IMR-90 (cell line): ENCODE results near the gene ATOH8. TPM values are rescaled to one million over a fixed set of nuclear protein-coding genes. Genes with fewer than 3 reads are reported as not detected.

Experiments used
- ATAC-seq: fragments of 200-7000 bp; cut with Tn5 transposase; 2 replicates; pipeline ENCODE4 v1.9.1; 2020; ENCODE audit warnings: low read depth, mild to moderate bottlenecking, moderate library complexity
- BruUV-seq: library from RNA; stranded (reverse); fragments of 400-500 nt; replicated peaks from 2 replicates; lab custom pipeline; 2021; lab: Mats Ljungman, UMichigan
- CTCF ChIA-PET: fragments of 300-600 bp; formaldehyde crosslinking; extraction: SDS; loops from one replicate; lab custom pipeline; 2021; ENCODE audit warnings: antibody characterized with exemption; lab: Yijun Ruan, JAX
- POLR2A ChIA-PET: fragments of 300-600 bp; sonication (Branson Sonifier 250); formaldehyde crosslinking; loops from one replicate; lab custom pipeline; 2022; ENCODE audit warnings: antibody characterized with exemption; ENCODE audit not compliant: unreplicated experiment; lab: Charles Lee
- DNase-seq: peaks from one replicate; pipeline ENCODE4 v3.0.0; 2013
- H2AFZ ChIP-seq: replicated peaks from 2 replicates; pipeline ENCODE3; 2013; ENCODE audit warnings: low read length, mild to moderate bottlenecking; ENCODE audit not compliant: poor library complexity
- H2AK5ac ChIP-seq: 2 replicates; pipeline ENCODE4 v1.6.1; 2013; ENCODE audit warnings: low read depth, low read length, inconsistent platforms
- H2AK9ac ChIP-seq: replicated peaks from 2 replicates; pipeline ENCODE3; 2013; ENCODE audit warnings: mild to moderate bottlenecking, low read depth, low read length, moderate library complexity; ENCODE audit not compliant: poor library complexity
- H2BK120ac ChIP-seq: 2 replicates; pipeline ENCODE4 v1.6.1; 2013; ENCODE audit warnings: low read depth, low read length, inconsistent platforms
- H2BK15ac ChIP-seq: 3 replicates; pipeline ENCODE4 v1.6.1; 2013; ENCODE audit warnings: low read depth, low read length, inconsistent platforms
- H2BK20ac ChIP-seq: 2 replicates; pipeline ENCODE4 v1.6.1; 2013; ENCODE audit warnings: low read depth, mild to moderate bottlenecking, inconsistent platforms, low read length, moderate library complexity
- H2BK5ac ChIP-seq: 2 replicates; pipeline ENCODE4 v1.6.1; 2013; ENCODE audit warnings: mild to moderate bottlenecking, low read depth, low read length, inconsistent platforms; ENCODE audit not compliant: poor library complexity, severe bottlenecking
- H3K14ac ChIP-seq: replicated peaks from 2 replicates; pipeline ENCODE4 v1.6.1; 2013; ENCODE audit warnings: low read depth, low read length, inconsistent platforms
- H3K18ac ChIP-seq: 2 replicates; pipeline ENCODE4 v1.6.1; 2013; ENCODE audit warnings: low read depth, low read length, control low read depth
- H3K23ac ChIP-seq: 2 replicates; pipeline ENCODE4 v1.6.1; 2013; ENCODE audit warnings: low read depth, low read length, inconsistent platforms
- H3K27ac ChIP-seq: 2 replicates; pipeline ENCODE4 v1.5.1; 2013; ENCODE audit warnings: mild to moderate bottlenecking, control low read depth, low read length; ENCODE audit not compliant: insufficient read depth
- H3K27me3 ChIP-seq: 2 replicates; pipeline ENCODE4 v1.6.1; 2013; ENCODE audit warnings: low read length; ENCODE audit not compliant: control insufficient read depth, insufficient read depth
- H3K36me3 ChIP-seq: 2 replicates; pipeline ENCODE4 v1.6.1; 2013; ENCODE audit warnings: low read length, mixed read lengths; ENCODE audit not compliant: control insufficient read depth, insufficient read depth
- H3K4ac ChIP-seq: 2 replicates; pipeline ENCODE4 v1.6.1; 2013; ENCODE audit warnings: low read depth, low read length, inconsistent platforms
- H3K4me1 ChIP-seq: 2 replicates; pipeline ENCODE4 v1.6.1; 2013; ENCODE audit warnings: low read length, mixed read lengths; ENCODE audit not compliant: control insufficient read depth, insufficient read depth
- H3K4me2 ChIP-seq: 2 replicates; pipeline ENCODE4 v1.6.1; 2013; ENCODE audit warnings: low read depth, mild to moderate bottlenecking, control low read depth, low read length, moderate library complexity
- H3K4me3 ChIP-seq: 2 replicates; pipeline ENCODE4 v1.5.1; 2013; ENCODE audit warnings: low read depth, mild to moderate bottlenecking, control low read depth, low read length, moderate library complexity; ENCODE audit not compliant: insufficient read depth
- H3K56ac ChIP-seq: 2 replicates; pipeline ENCODE4 v1.6.1; 2013; ENCODE audit warnings: low read length, inconsistent platforms; ENCODE audit not compliant: insufficient read depth; ENCODE audit errors: extremely low read depth
- H3K79me1 ChIP-seq, 2 experiments: 2 replicates each; pipeline ENCODE4 v1.6.1; 2013; ENCODE audit warnings: low read length in 2 of 2, inconsistent platforms in 1 of 2, low read depth in 1 of 2
- H3K9ac ChIP-seq: 2 replicates; pipeline ENCODE4 v1.6.1; 2013; ENCODE audit warnings: low read depth, low read length, control low read depth
- H3K9me1 ChIP-seq: 2 replicates; pipeline ENCODE4 v1.6.1; 2013; ENCODE audit warnings: low read length, inconsistent platforms; ENCODE audit not compliant: insufficient read depth
- H3K9me3 ChIP-seq: 2 replicates; pipeline ENCODE4 v1.6.1; 2013; ENCODE audit warnings: low read length; ENCODE audit not compliant: control insufficient read depth, insufficient read depth
- H4K20me1 ChIP-seq: 2 replicates; pipeline ENCODE4 v1.6.1; 2013; ENCODE audit warnings: low read length, inconsistent platforms; ENCODE audit not compliant: insufficient read depth
- H4K5ac ChIP-seq: 2 replicates; pipeline ENCODE4 v1.6.1; 2013; ENCODE audit warnings: mild to moderate bottlenecking, low read depth, low read length, control low read depth
- H4K8ac ChIP-seq, 2 experiments: 2 replicates each; pipeline ENCODE4 v1.6.1; 2013; ENCODE audit warnings: low read depth in 2 of 2, low read length in 2 of 2, control low read depth in 1 of 2, inconsistent platforms in 1 of 2
- H4K91ac ChIP-seq: 2 replicates; pipeline ENCODE4 v1.6.1; 2013; ENCODE audit warnings: low read depth, low read length, inconsistent platforms; ENCODE audit not compliant: insufficient read depth
- BHLHE40 ChIP-seq: fragments of 150-350 bp; IDR thresholded peaks from 2 replicates; pipeline ENCODE4 v1.6.1; 2016; ENCODE audit warnings: mild to moderate bottlenecking, low read depth, low read length
- CEBPB ChIP-seq: IDR thresholded peaks from 2 replicates; pipeline ENCODE4 v1.6.1; 2012; ENCODE audit warnings: low read depth, low read length, improper control_type of control experiment
- CHD1 ChIP-seq: IDR thresholded peaks from 2 replicates; pipeline ENCODE4 v1.6.1; 2012; ENCODE audit warnings: low read depth, low read length, improper control_type of control experiment
- CTCF ChIP-seq: conservative IDR thresholded peaks from 2 replicates; pipeline ENCODE4 v1.5.1; 2012; ENCODE audit warnings: mild to moderate bottlenecking, low read depth, low read length, improper control_type of control experiment
- ELK1 ChIP-seq: fragments of 150-350 bp; IDR thresholded peaks from 2 replicates; pipeline ENCODE4 v1.6.1; 2016; ENCODE audit warnings: low read depth, mild to moderate bottlenecking, low read length, moderate library complexity, borderline replicate concordance
- FOS ChIP-seq: fragments of 150-350 bp; IDR thresholded peaks from 2 replicates; pipeline ENCODE4 v1.6.1; 2016; ENCODE audit warnings: low read depth, low read length
- MXI1 ChIP-seq: IDR thresholded peaks from 2 replicates; pipeline ENCODE4 v1.6.1; 2012; ENCODE audit warnings: low read depth, mild to moderate bottlenecking, low read length, moderate library complexity, borderline replicate concordance
- NFE2L2 ChIP-seq: fragments of 150-350 bp; IDR thresholded peaks from 2 replicates; pipeline ENCODE4 v1.6.1; 2016; ENCODE audit warnings: low read depth, mild to moderate bottlenecking, low read length
- POLR2A ChIP-seq: IDR thresholded peaks from 2 replicates; pipeline ENCODE4 v1.6.1; 2012; ENCODE audit warnings: mild to moderate bottlenecking, low read depth, low read length
- RAD21 ChIP-seq: IDR thresholded peaks from 2 replicates; pipeline ENCODE4 v1.6.1; 2012; ENCODE audit warnings: low read length, improper control_type of control experiment
- RCOR1 ChIP-seq: IDR thresholded peaks from 2 replicates; pipeline ENCODE4 v1.6.1; 2012; ENCODE audit warnings: mild to moderate bottlenecking, low read length, improper control_type of control experiment; ENCODE audit not compliant: insufficient replicate concordance
- RFX5 ChIP-seq: IDR thresholded peaks from 2 replicates; pipeline ENCODE4 v1.8.0; 2012; ENCODE audit warnings: low read depth, mild to moderate bottlenecking, low read length, moderate library complexity
- SMC3 ChIP-seq: fragments of 150-350 bp; IDR thresholded peaks from 2 replicates; pipeline ENCODE4 v1.6.1; 2016; ENCODE audit warnings: low read depth, mild to moderate bottlenecking, antibody characterized with exemption, low read length, moderate library complexity
- WGBS, 2 experiments: methylation state at CpG; one replicate each; pipeline versions ENCODE4 v1.1.5 to v1.1.7; 2013; ENCODE audit warnings: missing lambda C conversion rate in 2 of 2; ENCODE audit not compliant: insufficient read length in 1 of 2; ENCODE audit errors: extremely low coverage in 2 of 2; 5-methylcytosine and 5-hydroxymethylcytosine counted together
- dilution Hi-C: fragments of 300-500 bp; cut with HindIII; formaldehyde crosslinking; loops from one replicate; pipeline ENCODE4 v1.14.3; 2018; ENCODE audit warnings: low sequenced_read_pairs; ENCODE audit not compliant: unreplicated experiment
- in situ Hi-C: fragments of 300-500 bp; cut with MboI; formaldehyde crosslinking; loops from 3 replicates; pipeline ENCODE4 v1.14.3; 2019; ENCODE audit warnings: low sequenced_read_pairs, inconsistent platforms, mixed read lengths
- intact Hi-C: fragments of 100-400 bp; cut with micrococcal nuclease; formaldehyde crosslinking; loops from 2 replicates; pipeline ENCODE4 v1.10.0; 2022
- polyA plus RNA-seq, 3 experiments: library from polyadenylated mRNA; depleted of rRNA; stranded (reverse); fragments of >200 nt; gene quantifications; 2 replicates each; pipeline ENCODE4 v1.2.3, GENCODE V29; 2012; ENCODE audit warnings: low replicate concordance in 1 of 3
- total RNA-seq: library from RNA; depleted of rRNA; stranded (reverse); fragments of >200 nt; gene quantifications from 2 replicates; pipeline ENCODE4 v1.2.3, GENCODE V29; 2012
- TF ChIP-seq, protein P1 (sequence below): fragments of 150-350 bp; IDR thresholded peaks from 2 replicates; pipeline ENCODE4 v1.6.1; 2017; ENCODE audit warnings: mild to moderate bottlenecking, antibody characterized with exemption, low read length, low read depth

The ATOH8 gene
- total and polyA plus RNA-seq, 2 of the 4 experiments (the other 2 are of a cell fraction), result 7.9 to 9.0 TPM

GRCh38 chr2:85827879-85828569, 74.2 kb downstream of the ATOH8 start:
- peak overlapping the region; percentile 83 for H2AK9ac ChIP-seq
- WGBS, 2 experiments, result 65% methylated on average over 12 of the region's 18 CpGs; no CpG with 5 or more reads in 1 of the 2 experiments
- POLR2A ChIA-PET, result interaction anchor here (1.1 kb wide), 1 partner anchor 59 kb away, joined by 4 read pairs; no protein-coding TSS in a partner anchor
- in situ Hi-C loops (loop anchor here (5.0 kb wide), 1 partner anchor 249 kb away; no protein-coding TSS in a partner anchor), dilution Hi-C loops (no loop called here), intact Hi-C loops (loop anchor here (1.0 to 2.0 kb wide), 3 partner anchors 61 to 252 kb away; no protein-coding TSS in a partner anchor)
- H3K4me1 ChIP-seq, result no peaks in the 10 kb centered on the region
- peak overlapping the region; percentile 65 for H4K91ac ChIP-seq
- peak overlapping the region; percentile 82; the same call in 1 of the 2 replicates for H2BK120ac ChIP-seq
- DNase-seq (no peak), ATAC-seq (no peak)
- H3K4me2 ChIP-seq, result no peak overlapping the region
- BruUV-seq, result no TSS peak
- H3K18ac ChIP-seq, result no peak overlapping the region
- H2AK5ac ChIP-seq, result peak overlapping the region; percentile 52
- 0 out of 3 replicates have a peak overlapping the region, but pooled peaks have one; percentile 85 for H2BK15ac ChIP-seq
- H3K27ac ChIP-seq, result no peak overlapping the region
- H3K23ac ChIP-seq, result no peak overlapping the region
- no peaks in the 10 kb centered on the region for H3K9me3 ChIP-seq
- CTCF ChIA-PET, result interaction anchor here (0.6 to 11.9 kb wide), 16 partner anchors 10 to 263 kb away, joined by 3 to 91 read pairs (median 4); partner anchors contain the start of gene ST3GAL5
- no peaks in the 10 kb centered on the region for H3K79me1 ChIP-seq
- H3K27me3 ChIP-seq, result peaks cover 4% of the 10 kb centered on the region; the same call in 1 of the 2 replicates
- no peak overlapping the region for H4K5ac ChIP-seq
- 0 out of 4 replicates have a peak overlapping the region, but pooled peaks of 1 of the 2 experiments have one; percentile 41 for H4K8ac ChIP-seq
- peak overlapping the region; percentile 70; the same call in 1 of the 2 replicates for H3K4ac ChIP-seq
- no peaks in the 10 kb centered on the region for H3K9me1 ChIP-seq
- no peak overlapping the region for H3K4me3 ChIP-seq
- peak overlapping the region; percentile 89 for H2AFZ ChIP-seq
- no peak overlapping the region; the same call in 1 of the 2 replicates for H3K9ac ChIP-seq
- peak overlapping the region; percentile 48; the same call in 1 of the 2 replicates for H3K14ac ChIP-seq
- H2BK20ac ChIP-seq, result peak overlapping the region; percentile 80
- H4K20me1 ChIP-seq, result no peaks in the 10 kb centered on the region
- no peak overlapping the region for H2BK5ac ChIP-seq
- no peak overlapping the region for H3K56ac ChIP-seq
- H3K36me3 ChIP-seq, result no peaks in the 10 kb centered on the region
- TF ChIP-seq SMC3 (no peak), BHLHE40 (no peak), FOS (no peak), RFX5 (no peak), RAD21 (no peak), CTCF (no peak), MXI1 (no peak), ELK1 (no peak), RCOR1 (no peak), POLR2A (no peak), NFE2L2 (no peak), CEBPB (no peak), CHD1 (no peak)
- TF ChIP-seq, protein P1, sequence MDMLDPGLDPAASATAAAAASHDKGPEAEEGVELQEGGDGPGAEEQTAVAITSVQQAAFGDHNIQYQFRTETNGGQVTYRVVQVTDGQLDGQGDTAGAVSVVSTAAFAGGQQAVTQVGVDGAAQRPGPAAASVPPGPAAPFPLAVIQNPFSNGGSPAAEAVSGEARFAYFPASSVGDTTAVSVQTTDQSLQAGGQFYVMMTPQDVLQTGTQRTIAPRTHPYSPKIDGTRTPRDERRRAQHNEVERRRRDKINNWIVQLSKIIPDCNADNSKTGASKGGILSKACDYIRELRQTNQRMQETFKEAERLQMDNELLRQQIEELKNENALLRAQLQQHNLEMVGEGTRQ, result no peak
